DND-41 (cell line): ENCODE measurements around the gene KDM3A.

ENCODE experiments used
- ATAC-seq: fragments of 200-7000 bp; cut with Tn5 transposase; 3 replicates; pipeline ENCODE4 v1.9.1; 2021; ENCODE audit warnings: low read depth; ENCODE audit not compliant: insufficient read depth
- DNase-seq: peaks from one replicate; pipeline ENCODE4 v3.0.0-alpha.2; 2020
- H2AFZ ChIP-seq: 2 replicates; pipeline ENCODE4 v1.6.0; 2012; ENCODE audit warnings: low read depth, low read length
- H3K27ac ChIP-seq: 2 replicates; pipeline ENCODE4 v1.5.1; 2012; ENCODE audit warnings: low read length, inconsistent platforms
- H3K27me3 ChIP-seq: fragments of 200-600 bp; sonication (generic); 2 replicates; pipeline ENCODE4 v1.6.0; 2012; ENCODE audit warnings: low read length, mild to moderate bottlenecking, inconsistent platforms; ENCODE audit not compliant: insufficient read depth, poor library complexity
- H3K36me3 ChIP-seq: 2 replicates; pipeline ENCODE4 v1.5.1; 2012; ENCODE audit warnings: low read length, inconsistent platforms; ENCODE audit not compliant: insufficient read depth
- H3K4me1 ChIP-seq: 2 replicates; pipeline ENCODE4 v1.5.1; 2012; ENCODE audit warnings: mild to moderate bottlenecking, low read length; ENCODE audit not compliant: insufficient read depth
- H3K4me2 ChIP-seq: 2 replicates; pipeline ENCODE4 v1.6.0; 2012; ENCODE audit warnings: mild to moderate bottlenecking, moderate library complexity, low read length, inconsistent platforms; ENCODE audit not compliant: insufficient read depth
- H3K4me3 ChIP-seq, 2 experiments: fragments of 200-600 bp in 1 of 2; shearing (Covaris generic) in 1 of 2; 2 replicates each; pipeline ENCODE4 v1.5.1; 2012 to 2016; ENCODE audit warnings: inconsistent platforms in 2 of 2, low read length in 2 of 2, mild to moderate bottlenecking in 2 of 2, low read depth in 1 of 2, moderate library complexity in 1 of 2
- H3K79me2 ChIP-seq: 2 replicates; pipeline ENCODE4 v1.6.0; 2012; ENCODE audit warnings: low read length, inconsistent platforms; ENCODE audit not compliant: insufficient read depth
- H3K9ac ChIP-seq: 2 replicates; pipeline ENCODE4 v1.6.0; 2012; ENCODE audit warnings: low read depth, mild to moderate bottlenecking, inconsistent platforms, low read length, moderate library complexity
- H3K9me3 ChIP-seq: 2 replicates; pipeline ENCODE4 v1.5.1; 2012; ENCODE audit warnings: low read length, moderate library complexity, mild to moderate bottlenecking, inconsistent platforms; ENCODE audit not compliant: insufficient read depth, severe bottlenecking
- H4K20me1 ChIP-seq: 2 replicates; pipeline ENCODE4 v1.6.0; 2012; ENCODE audit warnings: low read length; ENCODE audit not compliant: insufficient read depth
- EZH2 ChIP-seq: IDR thresholded peaks from 3 replicates; pipeline ENCODE4 v1.6.1; 2012; ENCODE audit warnings: borderline replicate concordance, low read depth, mild to moderate bottlenecking, moderate library complexity, low read length, inconsistent platforms; ENCODE audit not compliant: severe bottlenecking
- TF ChIP-seq, protein P1 (sequence below): IDR thresholded peaks from 2 replicates; pipeline ENCODE4 v1.5.1; 2012; ENCODE audit warnings: borderline replicate concordance, low read length, moderate library complexity, mild to moderate bottlenecking; ENCODE audit not compliant: poor library complexity, severe bottlenecking; ENCODE audit errors: extremely low read depth

KDM3A gene

DNA sequence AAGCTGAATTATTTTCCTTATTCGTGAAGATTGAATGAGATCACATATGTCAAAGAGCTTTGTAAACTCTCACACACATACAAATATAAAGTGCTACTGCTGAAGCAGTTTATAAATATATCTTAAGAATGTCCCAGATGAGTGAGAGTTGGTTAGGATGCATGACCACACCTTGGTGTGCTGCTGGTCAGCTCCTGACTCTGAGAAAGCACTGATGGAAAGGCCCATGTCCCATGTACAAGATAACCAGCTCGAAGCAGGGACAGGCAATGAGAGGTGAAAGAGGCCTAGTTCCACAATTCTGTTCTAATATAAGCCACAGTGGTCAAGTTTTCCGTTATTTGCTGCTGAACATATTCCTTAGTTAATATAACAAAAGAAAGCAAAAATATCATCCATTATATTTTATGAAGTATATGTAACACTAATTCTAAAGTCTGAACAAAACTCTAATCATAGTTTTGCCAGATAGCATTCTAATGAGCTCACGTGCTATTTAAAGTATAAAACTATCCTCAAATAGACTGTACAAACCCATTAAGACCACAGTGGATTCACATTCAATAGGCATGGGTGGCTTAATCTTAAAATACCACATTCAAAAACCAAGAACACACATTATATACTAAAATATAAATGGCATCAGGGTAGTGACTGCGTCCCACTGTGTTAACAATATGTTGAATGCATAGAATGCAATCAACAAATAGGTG, 72.9 kb downstream of the KDM3A start:
- H4K20me1 ChIP-seq: no peaks in the 10 kb centered on the region
- TF ChIP-seq, protein P1, sequence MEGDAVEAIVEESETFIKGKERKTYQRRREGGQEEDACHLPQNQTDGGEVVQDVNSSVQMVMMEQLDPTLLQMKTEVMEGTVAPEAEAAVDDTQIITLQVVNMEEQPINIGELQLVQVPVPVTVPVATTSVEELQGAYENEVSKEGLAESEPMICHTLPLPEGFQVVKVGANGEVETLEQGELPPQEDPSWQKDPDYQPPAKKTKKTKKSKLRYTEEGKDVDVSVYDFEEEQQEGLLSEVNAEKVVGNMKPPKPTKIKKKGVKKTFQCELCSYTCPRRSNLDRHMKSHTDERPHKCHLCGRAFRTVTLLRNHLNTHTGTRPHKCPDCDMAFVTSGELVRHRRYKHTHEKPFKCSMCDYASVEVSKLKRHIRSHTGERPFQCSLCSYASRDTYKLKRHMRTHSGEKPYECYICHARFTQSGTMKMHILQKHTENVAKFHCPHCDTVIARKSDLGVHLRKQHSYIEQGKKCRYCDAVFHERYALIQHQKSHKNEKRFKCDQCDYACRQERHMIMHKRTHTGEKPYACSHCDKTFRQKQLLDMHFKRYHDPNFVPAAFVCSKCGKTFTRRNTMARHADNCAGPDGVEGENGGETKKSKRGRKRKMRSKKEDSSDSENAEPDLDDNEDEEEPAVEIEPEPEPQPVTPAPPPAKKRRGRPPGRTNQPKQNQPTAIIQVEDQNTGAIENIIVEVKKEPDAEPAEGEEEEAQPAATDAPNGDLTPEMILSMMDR: no peak
- no peak for TF ChIP-seq EZH2

DNA sequence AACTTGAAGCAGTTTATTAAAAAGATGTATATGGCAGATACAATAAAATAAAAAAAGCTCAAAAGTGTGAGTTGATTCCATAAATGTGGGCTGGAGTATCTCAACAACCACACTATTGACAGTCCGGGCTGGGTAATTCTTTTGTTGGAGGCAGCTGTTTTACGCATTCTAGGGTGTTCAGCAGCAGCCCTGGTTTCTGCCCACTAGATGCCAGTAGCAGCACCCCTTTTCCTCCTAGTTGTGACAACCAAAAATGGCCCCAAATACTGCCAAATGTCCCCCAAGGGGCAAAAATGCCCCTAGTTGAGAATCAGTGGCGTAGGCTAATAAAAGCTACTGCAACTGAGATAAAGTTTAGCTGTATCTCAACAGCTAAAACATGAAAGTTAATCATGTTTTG, 77.3 kb downstream of the KDM3A start:
- H2AFZ ChIP-seq: no peak overlapping the region
- TF ChIP-seq EZH2: no peak
- TF ChIP-seq, protein P1: peak; percentile 53
- H3K4me2 ChIP-seq: no peak overlapping the region
- no peaks in the 10 kb centered on the region for H3K27me3 ChIP-seq
- ATAC-seq (peak; percentile 48; the same call in 1 of the 3 replicates), DNase-seq (no peak)
- peaks cover 30% of the 10 kb centered on the region for H3K36me3 ChIP-seq
- no peaks in the 10 kb centered on the region for H3K79me2 ChIP-seq
- H3K4me1 ChIP-seq: no peaks in the 10 kb centered on the region
- H4K20me1 ChIP-seq: no peaks in the 10 kb centered on the region
- H3K9me3 ChIP-seq: peaks cover 11% of the 10 kb centered on the region
- no peak overlapping the region for H3K4me3 ChIP-seq
- no peak overlapping the region for H3K9ac ChIP-seq
- no peak overlapping the region for H3K27ac ChIP-seq

More for the DNA sequence above, 72.9 kb downstream of the KDM3A start:
- DNase-seq (no peak), ATAC-seq (no peak)
- H3K79me2 ChIP-seq: no peaks in the 10 kb centered on the region
- H3K9me3 ChIP-seq: no peaks in the 10 kb centered on the region
- no peak overlapping the region for H3K4me3 ChIP-seq
- H3K27ac ChIP-seq: no peak overlapping the region
- H3K27me3 ChIP-seq: no peaks in the 10 kb centered on the region
- H3K4me2 ChIP-seq: no peak overlapping the region
- no peak overlapping the region for H2AFZ ChIP-seq
- peaks cover 18% of the 10 kb centered on the region for H3K36me3 ChIP-seq
- no peaks in the 10 kb centered on the region for H3K4me1 ChIP-seq
- no peak overlapping the region for H3K9ac ChIP-seq

DNA sequence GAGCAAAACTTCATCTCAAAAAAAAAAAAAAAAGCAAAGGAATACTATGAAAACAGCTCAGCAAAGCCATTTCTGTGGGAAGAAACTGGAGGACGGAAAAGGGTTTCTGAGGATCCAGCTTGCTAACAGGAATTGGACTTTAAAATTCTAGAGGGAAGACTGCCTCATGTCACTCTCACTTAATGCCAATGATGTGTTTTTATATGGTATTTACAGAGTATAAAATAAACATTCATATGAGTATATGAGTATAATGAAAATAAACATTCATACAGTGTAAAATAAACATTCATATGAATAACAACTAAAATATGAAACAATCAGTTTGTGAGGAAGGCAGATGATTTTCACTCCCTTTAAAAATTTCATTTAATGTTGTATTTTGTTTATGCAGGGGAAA, 78.2 kb downstream of the KDM3A start:
- Histone ChIP-seq H3K4me2 (no peak overlapping the region), H3K9ac (no peak overlapping the region), H3K4me1 (no peaks in the 10 kb centered on the region), H3K27me3 (no peaks in the 10 kb centered on the region), H3K4me3 (no peak overlapping the region), H3K27ac (no peak overlapping the region), H3K9me3 (peaks cover 11% of the 10 kb centered on the region), H4K20me1 (no peaks in the 10 kb centered on the region), H3K36me3 (peaks cover 26% of the 10 kb centered on the region), H2AFZ (no peak overlapping the region), H3K79me2 (no peaks in the 10 kb centered on the region)
- DNase-seq (no peak), ATAC-seq (no peak)
- TF ChIP-seq EZH2: no peak
- TF ChIP-seq, protein P1: no peak

DNA sequence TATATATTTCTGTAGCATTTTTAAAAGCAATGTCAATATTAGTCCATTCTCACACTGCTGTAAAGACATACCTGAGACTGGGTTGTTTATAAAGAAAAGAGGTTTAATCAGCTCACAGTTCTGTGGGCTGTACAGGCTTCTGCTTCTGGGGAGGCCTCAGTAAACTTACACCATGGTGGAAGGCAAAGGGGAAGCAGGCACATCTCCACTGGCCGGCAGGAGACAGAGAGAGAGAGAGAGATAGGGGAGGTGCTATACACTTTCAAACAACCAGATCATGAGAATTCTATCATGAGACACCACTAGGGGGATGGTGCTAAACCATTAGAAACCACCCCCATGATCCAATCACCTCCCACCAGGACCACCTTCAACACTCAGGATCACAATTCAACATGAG, 79.0 kb downstream of the KDM3A start:
- Histone ChIP-seq H3K36me3 (peaks cover 26% of the 10 kb centered on the region), H3K27ac (no peak overlapping the region), H4K20me1 (no peaks in the 10 kb centered on the region), H3K4me2 (no peak overlapping the region), H3K9me3 (peaks cover 11% of the 10 kb centered on the region), H3K27me3 (no peaks in the 10 kb centered on the region), H3K4me1 (no peaks in the 10 kb centered on the region), H3K4me3 (no peak overlapping the region), H2AFZ (no peak overlapping the region), H3K79me2 (no peaks in the 10 kb centered on the region), H3K9ac (no peak overlapping the region)
- TF ChIP-seq, protein P1: peak; percentile 13
- TF ChIP-seq EZH2: no peak
- DNase-seq: no peak
- ATAC-seq: no peak
